Measurements from ENCODE around the gene CDHR3. TPM values are rescaled to one million over a fixed set of nuclear protein-coding genes. Genes with fewer than 3 reads are reported as not detected.

Gene CDHR3
- total and polyA plus RNA-seq, 5 donors from 2014 or later: 5.6 to 38.2 (median 8.5) TPM

- Histone ChIP-seq H3K27ac (ENCODE audit: insufficient read depth, low read length, poor library complexity, severe bottlenecking) (peak overlapping the region; percentile 84), H3K36me3 (ENCODE audit: control insufficient read depth, insufficient read depth, low read length) (no peaks in the 10 kb centered on the region), H3K9me3 (ENCODE audit: control insufficient read depth in 2 of 2, low read length in 2 of 2) (no peaks in the 10 kb centered on the region), H3K27me3 (ENCODE audit: control insufficient read depth, insufficient read depth, low read length) (no peaks in the 10 kb centered on the region), H3K4me3 (ENCODE audit: low read depth, low read length) (peak overlapping the region; percentile 66), H3K4me1 (ENCODE audit: control insufficient read depth, insufficient read depth, low read length, poor library complexity, severe bottlenecking) (peaks cover 41% of the 10 kb centered on the region)
- no peaks in the 10 kb centered on the region for H3K27me3 Mint-ChIP-seq
- peak overlapping the region; percentile 2 to 84 (median 70) for H3K4me3 Mint-ChIP-seq
- DNase-seq (no peak), ATAC-seq (ENCODE audit: low read depth in 2 of 2) (peak; percentile 23 to 30)
- no peaks in the 10 kb centered on the region for H3K9me3 Mint-ChIP-seq
- peaks cover 20 to 84% (median 41%) of the 10 kb centered on the region in 4 donors for H3K4me1 Mint-ChIP-seq
- H3K27ac Mint-ChIP-seq: peak overlapping the region; percentile 97 to 99 (median 98)
- no peaks in the 10 kb centered on the region for H3K36me3 Mint-ChIP-seq
These were observed 58.3 kb downstream of the CDHR3 start for GRCh38 chr7:106021151-106022067.

GRCh38 chr7:106022193-106022821 is 59.2 kb downstream of the CDHR3 start:
- Histone ChIP-seq H3K4me3 (ENCODE audit: low read depth, low read length) (peak overlapping the region; percentile 66), H3K27me3 (ENCODE audit: control insufficient read depth, insufficient read depth, low read length) (no peaks in the 10 kb centered on the region), H3K9me3 (ENCODE audit: control insufficient read depth in 2 of 2, low read length in 2 of 2) (no peaks in the 10 kb centered on the region), H3K4me1 (ENCODE audit: control insufficient read depth, insufficient read depth, low read length, poor library complexity, severe bottlenecking) (peaks cover 41% of the 10 kb centered on the region), H3K27ac (ENCODE audit: insufficient read depth, low read length, poor library complexity, severe bottlenecking) (peak overlapping the region; percentile 84), H3K36me3 (ENCODE audit: control insufficient read depth, insufficient read depth, low read length) (no peaks in the 10 kb centered on the region)
- DNase-seq: peak; percentile 64 to 90 (median 87)
- ATAC-seq (ENCODE audit: low read depth in 2 of 2): peak; percentile 77 to 81
- Mint-ChIP-seq H3K27ac (peak overlapping the region; percentile 97 to 99 (median 98)), H3K9me3 (no peaks in the 10 kb centered on the region), H3K27me3 (no peaks in the 10 kb centered on the region), H3K36me3 (no peaks in the 10 kb centered on the region), H3K4me3 (peak overlapping the region; percentile 2 to 84 (median 70)), H3K4me1 (peaks cover 20 to 84% (median 39%) of the 10 kb centered on the region in 4 donors)

DNA sequence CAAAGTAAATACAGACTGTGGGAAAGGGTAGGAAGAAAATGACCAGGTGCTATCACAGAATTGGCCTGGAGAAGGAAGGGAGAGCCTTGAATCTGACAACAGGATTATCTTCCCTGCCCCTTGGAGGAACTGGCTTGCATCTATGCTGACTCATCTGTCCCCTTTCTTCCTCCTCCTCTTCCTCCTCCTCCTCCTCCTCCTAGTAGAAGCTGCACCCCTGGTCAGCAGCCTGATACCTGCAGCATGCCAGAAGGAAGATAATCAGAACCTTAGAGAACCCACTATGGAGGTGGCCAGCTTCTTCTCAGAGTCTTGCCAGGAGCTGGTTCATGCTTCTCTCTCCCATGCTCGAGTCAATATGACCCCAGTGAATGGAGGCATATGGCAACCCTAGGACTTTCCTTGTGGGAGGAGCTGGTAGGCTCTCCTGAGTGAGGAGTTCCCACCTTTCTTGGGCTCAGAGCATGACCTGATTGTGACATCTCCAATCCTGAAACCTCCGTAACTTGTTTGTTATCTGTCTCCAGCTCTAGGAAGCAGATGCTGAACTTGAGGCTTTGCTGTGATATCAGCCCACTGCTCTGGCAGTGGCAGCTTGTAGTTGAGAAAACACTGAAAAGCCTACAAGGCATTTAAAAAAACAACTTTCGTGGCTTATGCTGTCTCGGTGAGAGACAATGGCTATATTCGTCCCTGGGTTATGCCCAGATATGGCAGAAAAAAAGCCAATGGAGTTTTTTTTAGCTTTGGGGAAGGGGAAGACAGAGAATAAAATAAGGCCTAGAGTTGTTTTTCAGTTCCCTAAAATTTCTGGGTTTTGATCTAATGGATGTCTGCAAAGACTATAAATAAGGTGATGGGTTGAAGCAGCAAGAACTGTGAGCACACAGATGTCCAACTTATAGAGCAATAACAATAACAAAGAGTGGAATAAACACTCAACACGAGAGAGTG is 60.6 kb downstream of the CDHR3 start:
- H3K27ac Mint-ChIP-seq: peak overlapping the region in 2 of 3 donors; percentile 98 to 99
- H3K27me3 Mint-ChIP-seq: no peaks in the 10 kb centered on the region
- H3K36me3 Mint-ChIP-seq: no peaks in the 10 kb centered on the region
- H3K4me3 Mint-ChIP-seq: peak overlapping the region in 3 of 4 donors; percentile 31 to 84 (median 73)
- H3K4me1 ChIP-seq (ENCODE audit: control insufficient read depth, insufficient read depth, low read length, poor library complexity, severe bottlenecking): peaks cover 41% of the 10 kb centered on the region
- peak overlapping the region; percentile 66 for H3K4me3 ChIP-seq (ENCODE audit: low read depth, low read length)
- ATAC-seq (ENCODE audit: low read depth in 2 of 2) (no peak), DNase-seq (no peak)
- H3K27ac ChIP-seq (ENCODE audit: insufficient read depth, low read length, poor library complexity, severe bottlenecking): no peak overlapping the region
- no peaks in the 10 kb centered on the region for H3K9me3 ChIP-seq (ENCODE audit: control insufficient read depth in 2 of 2, low read length in 2 of 2)
- H3K4me1 Mint-ChIP-seq: peaks cover 20 to 77% (median 39%) of the 10 kb centered on the region in 4 donors
- H3K9me3 Mint-ChIP-seq: no peaks in the 10 kb centered on the region
- H3K27me3 ChIP-seq (ENCODE audit: control insufficient read depth, insufficient read depth, low read length): no peaks in the 10 kb centered on the region
- no peaks in the 10 kb centered on the region for H3K36me3 ChIP-seq (ENCODE audit: control insufficient read depth, insufficient read depth, low read length)

GRCh38 chr7:106026101-106026500 is 63.0 kb downstream of the CDHR3 start:
- H3K9me3 ChIP-seq (ENCODE audit: control insufficient read depth in 2 of 2, low read length in 2 of 2): no peaks in the 10 kb centered on the region
- no peak for ATAC-seq (ENCODE audit: low read depth in 2 of 2)
- no peaks in the 10 kb centered on the region for H3K27me3 Mint-ChIP-seq
- DNase-seq: no peak
- no peaks in the 10 kb centered on the region for H3K9me3 Mint-ChIP-seq
- peaks cover 28% of the 10 kb centered on the region for H3K4me1 ChIP-seq (ENCODE audit: control insufficient read depth, insufficient read depth, low read length, poor library complexity, severe bottlenecking)
- no peaks in the 10 kb centered on the region for H3K27me3 ChIP-seq (ENCODE audit: control insufficient read depth, insufficient read depth, low read length)
- H3K4me3 Mint-ChIP-seq: peak overlapping the region in 1 of 4 donors; percentile 31
- H3K4me1 Mint-ChIP-seq: peaks cover 20 to 58% (median 30%) of the 10 kb centered on the region in 4 donors
- no peak overlapping the region for H3K27ac ChIP-seq (ENCODE audit: insufficient read depth, low read length, poor library complexity, severe bottlenecking)
- peak overlapping the region in 1 of 3 donors; percentile 37 for H3K27ac Mint-ChIP-seq
- H3K36me3 Mint-ChIP-seq: peaks cover 2% of the 10 kb centered on the region
- no peaks in the 10 kb centered on the region for H3K36me3 ChIP-seq (ENCODE audit: control insufficient read depth, insufficient read depth, low read length)
- H3K4me3 ChIP-seq (ENCODE audit: low read depth, low read length): no peak overlapping the region

GRCh38 chr7:106029451-106029850 is 66.4 kb downstream of the CDHR3 start:
- H3K27ac Mint-ChIP-seq: peak overlapping the region in 2 of 3 donors; percentile 15 to 17
- peaks cover 3 to 29% (median 6%) of the 10 kb centered on the region in 4 donors for H3K4me1 Mint-ChIP-seq
- H3K4me3 ChIP-seq (ENCODE audit: low read depth, low read length): no peak overlapping the region
- DNase-seq (no peak), ATAC-seq (ENCODE audit: low read depth in 2 of 2) (no peak)
- H3K27me3 ChIP-seq (ENCODE audit: control insufficient read depth, insufficient read depth, low read length): no peaks in the 10 kb centered on the region
- no peaks in the 10 kb centered on the region for H3K9me3 ChIP-seq (ENCODE audit: control insufficient read depth in 2 of 2, low read length in 2 of 2)
- H3K9me3 Mint-ChIP-seq: no peaks in the 10 kb centered on the region
- peaks cover 9% of the 10 kb centered on the region for H3K36me3 Mint-ChIP-seq
- no peaks in the 10 kb centered on the region for H3K36me3 ChIP-seq (ENCODE audit: control insufficient read depth, insufficient read depth, low read length)
- no peaks in the 10 kb centered on the region for H3K4me1 ChIP-seq (ENCODE audit: control insufficient read depth, insufficient read depth, low read length, poor library complexity, severe bottlenecking)
- no peaks in the 10 kb centered on the region for H3K27me3 Mint-ChIP-seq
- H3K4me3 Mint-ChIP-seq: no peak overlapping the region
- no peak overlapping the region for H3K27ac ChIP-seq (ENCODE audit: insufficient read depth, low read length, poor library complexity, severe bottlenecking)

DNA sequence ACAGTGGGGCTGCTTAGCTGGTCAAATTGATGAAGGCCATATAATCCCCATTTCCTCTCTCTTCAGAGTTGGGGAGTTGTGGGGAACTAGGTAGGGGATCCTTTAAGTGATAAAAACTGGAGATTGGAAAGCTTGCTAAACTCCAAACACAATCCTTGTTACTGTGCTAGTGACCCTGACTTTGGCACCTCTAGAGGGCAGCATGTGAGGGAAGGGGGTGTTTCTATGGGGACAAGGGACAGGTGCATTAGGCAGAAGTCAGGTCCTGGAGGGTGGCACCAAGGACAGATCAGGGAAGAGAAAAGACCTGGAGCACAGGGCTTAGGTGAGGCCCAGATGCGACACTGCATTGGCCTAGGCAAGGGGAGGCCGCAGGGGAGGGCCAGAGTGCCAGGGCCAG is 66.9 kb downstream of the CDHR3 start:
- H3K4me1 ChIP-seq (ENCODE audit: control insufficient read depth, insufficient read depth, low read length, poor library complexity, severe bottlenecking): no peaks in the 10 kb centered on the region
- Mint-ChIP-seq H3K27ac (peak overlapping the region in 2 of 3 donors; percentile 19 to 20), H3K36me3 (peaks cover 9% of the 10 kb centered on the region), H3K4me1 (peaks cover 0 to 25% (median 6%) of the 10 kb centered on the region in 4 donors), H3K9me3 (no peaks in the 10 kb centered on the region), H3K27me3 (no peaks in the 10 kb centered on the region), H3K4me3 (no peak overlapping the region)
- no peak for DNase-seq
- no peaks in the 10 kb centered on the region for H3K9me3 ChIP-seq (ENCODE audit: control insufficient read depth in 2 of 2, low read length in 2 of 2)
- no peak overlapping the region for H3K4me3 ChIP-seq (ENCODE audit: low read depth, low read length)
- H3K27me3 ChIP-seq (ENCODE audit: control insufficient read depth, insufficient read depth, low read length): no peaks in the 10 kb centered on the region
- no peaks in the 10 kb centered on the region for H3K36me3 ChIP-seq (ENCODE audit: control insufficient read depth, insufficient read depth, low read length)
- H3K27ac ChIP-seq (ENCODE audit: insufficient read depth, low read length, poor library complexity, severe bottlenecking): no peak overlapping the region
- ATAC-seq (ENCODE audit: low read depth in 2 of 2): no peak
